Peyer's patch (tissue), 4 donors: Measurements from ENCODE around the gene KMT2E. TPM values are rescaled to one million over a fixed set of nuclear protein-coding genes. Genes with fewer than 3 reads are reported as not detected.

Experiments used
- DNase-seq, 3 donors: peaks; one replicate each; pipeline ENCODE4 v3.0.0-alpha.2; 2017 to 2019
- H3K27ac ChIP-seq, 4 donors: fragments of 200-600 bp; sonication (generic); one replicate each; pipeline ENCODE4 v1.5.1; 2016 to 2019
- H3K27me3 ChIP-seq, 2 donors: fragments of 200-600 bp; sonication (generic); one replicate each; pipeline ENCODE4 v1.5.1; 2019
- H3K36me3 ChIP-seq, 3 donors: fragments of 200-600 bp; sonication (generic); one replicate each; pipeline ENCODE4 v1.5.1; 2016 to 2019
- H3K4me1 ChIP-seq, 4 donors: fragments of 200-600 bp; sonication (generic); one replicate each; pipeline ENCODE4 v1.5.1; 2016 to 2019
- H3K4me3 ChIP-seq, 4 donors: fragments of 200-600 bp; sonication (generic); 1 replicate in 3 of 4; 2 replicates in 1 of 4; pipeline ENCODE4 v1.5.1; 2016 to 2019; ENCODE audit warnings: mild to moderate bottlenecking in 1 of 4
- H3K9me3 ChIP-seq, 4 donors: fragments of 200-600 bp; sonication (generic); one replicate each; pipeline ENCODE4 v1.5.1; 2016 to 2019; ENCODE audit warnings: mild to moderate bottlenecking in 1 of 4
- CTCF ChIP-seq, 6 experiments: fragments of 450-650 bp in 4 of 6; fragments of 200-600 bp in 2 of 6; sonication (generic) in 1 of 6; IDR thresholded peaks; one replicate each; pipeline ENCODE4 v1.5.1; 2017 to 2019; ENCODE audit warnings: antibody characterized with exemption in 6 of 6, mild to moderate bottlenecking in 3 of 6, moderate library complexity in 1 of 6
- POLR2A ChIP-seq, 2 donors: fragments of 450-650 bp; IDR thresholded peaks; one replicate each; pipeline ENCODE4 v1.5.1; 2017; ENCODE audit warnings: antibody characterized with exemption in 2 of 2, mild to moderate bottlenecking in 2 of 2, moderate library complexity in 2 of 2
- total RNA-seq, 4 donors: library from RNA; depleted of rRNA; stranded (reverse); fragments of >200 nt; gene quantifications; one replicate each; pipeline ENCODE4 v1.1.0, GENCODE V29; 2016

Gene KMT2E
- total RNA-seq, 4 donors from 2014 or later = 88.6 to 170 (median 130) TPM

DNA sequence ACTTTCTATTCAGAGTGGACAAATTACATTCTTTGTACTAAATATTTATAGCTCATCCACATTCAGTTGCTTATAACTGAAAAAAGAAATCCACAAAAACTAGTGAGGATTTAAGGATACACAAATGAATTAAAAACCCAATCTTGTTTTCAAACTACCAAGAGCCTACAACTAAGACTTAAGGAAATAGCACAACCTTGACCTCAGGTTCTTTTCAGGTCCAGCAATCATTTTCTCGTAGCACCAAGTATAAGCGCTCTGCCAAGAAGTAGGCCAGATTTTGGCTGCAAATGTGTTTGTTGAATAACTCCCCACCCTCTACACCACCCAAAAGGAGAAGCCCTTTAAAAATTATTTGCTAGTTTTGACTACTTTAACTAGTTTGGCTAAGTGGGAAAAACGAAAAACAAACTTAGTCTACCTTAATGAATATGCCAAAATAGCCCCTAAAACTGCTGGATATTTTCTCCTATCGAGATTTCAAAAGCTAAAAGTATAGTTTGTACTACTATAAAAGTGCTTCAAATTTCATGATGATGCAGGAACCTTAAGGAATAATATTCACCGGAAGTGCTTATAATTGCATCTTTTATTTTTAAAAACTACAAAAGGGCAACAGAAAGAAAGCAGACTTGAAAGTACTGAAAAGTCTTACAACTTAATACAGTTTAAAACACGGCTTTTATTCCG is 2.7 kb upstream of the KMT2E start:
- H3K4me3 ChIP-seq = peak overlapping the region; percentile 69 to 97 (median 87)
- no peak for DNase-seq
- H3K36me3 ChIP-seq = no peaks in the 10 kb centered on the region
- no peaks in the 10 kb centered on the region for H3K27me3 ChIP-seq
- peaks cover 0 to 33% (median 7%) of the 10 kb centered on the region in 4 donors for H3K4me1 ChIP-seq
- H3K27ac ChIP-seq = peak overlapping the region; percentile 98 to 100 (median 99)
- no peaks in the 10 kb centered on the region for H3K9me3 ChIP-seq
- no peak for TF ChIP-seq POLR2A (IDR thresholded peaks at IDR 0.05)
- TF ChIP-seq CTCF (IDR thresholded peaks at IDR 0.05) = no peak

- H3K9me3 ChIP-seq = no peaks in the 10 kb centered on the region
- H3K36me3 ChIP-seq = no peaks in the 10 kb centered on the region
- peak overlapping the region; percentile 98 to 100 (median 99) for H3K27ac ChIP-seq
- no peaks in the 10 kb centered on the region for H3K27me3 ChIP-seq
- no peak for TF ChIP-seq POLR2A (IDR thresholded peaks at IDR 0.05)
- TF ChIP-seq CTCF (IDR thresholded peaks at IDR 0.05) = no peak
- H3K4me3 ChIP-seq = peak overlapping the region; percentile 69 to 97 (median 87)
- peaks cover 0 to 29% (median 7%) of the 10 kb centered on the region in 4 donors for H3K4me1 ChIP-seq
- DNase-seq = peak; percentile 33 to 57 (median 56)
These were observed 2.0 kb upstream of the KMT2E start for GRCh38 chr7:105011831-105012502.

- Histone ChIP-seq H3K27me3 (no peaks in the 10 kb centered on the region), H3K4me1 (peaks cover 0 to 27% (median 4%) of the 10 kb centered on the region in 4 donors), H3K27ac (peak overlapping the region; percentile 98 to 100 (median 99)), H3K36me3 (no peaks in the 10 kb centered on the region), H3K4me3 (peak overlapping the region; percentile 69 to 97 (median 87)), H3K9me3 (no peaks in the 10 kb centered on the region)
- DNase-seq = peak; percentile 99 to 100 (median 100)
- TF ChIP-seq CTCF (IDR thresholded peaks at IDR 0.05) (no peak), POLR2A (IDR thresholded peaks at IDR 0.05) (peak in 1 of 2 donors; percentile 76)
These were observed 1.3 kb upstream of the KMT2E start for GRCh38 chr7:105012503-105013220.

DNA sequence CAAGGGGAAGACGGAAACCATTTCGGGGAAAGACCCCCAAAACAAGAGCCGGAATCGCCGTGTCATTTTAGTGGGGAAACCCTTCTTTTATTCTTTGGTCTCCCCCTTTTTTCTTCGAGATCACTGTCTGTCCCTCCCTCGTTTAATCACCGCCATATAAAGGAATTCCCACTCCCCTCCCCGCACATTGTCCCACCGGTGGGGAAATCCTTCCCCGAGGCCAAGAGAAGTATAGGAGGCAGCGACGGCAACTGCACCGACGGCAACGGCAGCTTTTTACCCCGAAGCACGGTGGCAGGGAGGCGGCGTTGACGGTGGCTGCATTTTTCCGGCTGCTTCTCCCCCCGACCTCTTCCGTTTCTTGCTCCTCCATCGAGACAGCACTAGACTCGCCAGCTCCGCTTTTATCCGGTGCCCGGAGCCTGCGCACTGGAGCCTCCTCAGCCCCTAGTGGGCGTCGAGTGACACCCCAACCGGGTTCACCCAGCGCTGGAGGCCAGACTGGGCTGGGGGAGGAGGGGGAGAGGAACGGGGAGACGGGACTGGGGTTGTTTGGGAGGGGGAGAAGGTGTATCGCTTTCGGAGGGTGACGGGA is 687 bp upstream of the KMT2E start:
- H3K27me3 ChIP-seq = no peaks in the 10 kb centered on the region
- peak; percentile 90 to 97 (median 93) for DNase-seq
- peak overlapping the region; percentile 69 to 97 (median 87) for H3K4me3 ChIP-seq
- no peaks in the 10 kb centered on the region for H3K9me3 ChIP-seq
- TF ChIP-seq POLR2A (IDR thresholded peaks at IDR 0.05) = peak; percentile 95 to 97
- TF ChIP-seq CTCF (IDR thresholded peaks at IDR 0.05) = peak in 5 of 6 experiments; percentile 52 to 76 (median 66)
- H3K36me3 ChIP-seq = no peaks in the 10 kb centered on the region
- peak overlapping the region; percentile 98 to 100 (median 99) for H3K27ac ChIP-seq
- H3K4me1 ChIP-seq = peaks cover 0 to 27% (median under 1%) of the 10 kb centered on the region in 4 donors

- H3K9me3 ChIP-seq = no peaks in the 10 kb centered on the region
- H3K4me3 ChIP-seq = peak overlapping the region; percentile 69 to 97 (median 87)
- H3K36me3 ChIP-seq = no peaks in the 10 kb centered on the region
- DNase-seq = peak; percentile 69 to 83 (median 70)
- no peaks in the 10 kb centered on the region for H3K27me3 ChIP-seq
- peak overlapping the region; percentile 98 to 100 (median 99) for H3K27ac ChIP-seq
- TF ChIP-seq POLR2A (IDR thresholded peaks at IDR 0.05) (peak; percentile 42 to 56), CTCF (IDR thresholded peaks at IDR 0.05) (no peak)
- H3K4me1 ChIP-seq = peaks cover 0 to 30% (median 1%) of the 10 kb centered on the region in 4 donors
These were observed 836 bp downstream of the KMT2E start for GRCh38 chr7:105014693-105015389.
